Trophoblast cell (in vitro differentiated cells and primary cell): ENCODE results near the gene DNAH1.

Experiments used
- DNase-seq, 2 donors: peaks; one replicate each; pipeline ENCODE4 v3.0.0-alpha.2; 2016
- H2AFZ ChIP-seq: 2 replicates; pipeline ENCODE4 v1.6.1; 2013; ENCODE audit warnings: low read length, moderate library complexity, mild to moderate bottlenecking; ENCODE audit not compliant: insufficient read depth, poor library complexity
- H2AK5ac ChIP-seq: 2 replicates; pipeline ENCODE4 v1.6.1; 2013; ENCODE audit warnings: mild to moderate bottlenecking, low read length
- H2BK120ac ChIP-seq: 2 replicates; pipeline ENCODE4 v1.6.1; 2013; ENCODE audit warnings: low read length, mild to moderate bottlenecking, moderate library complexity; ENCODE audit not compliant: insufficient read depth, poor library complexity
- H2BK12ac ChIP-seq: 2 replicates; pipeline ENCODE4 v1.6.1; 2013; ENCODE audit warnings: mild to moderate bottlenecking, low read length, moderate library complexity
- H2BK5ac ChIP-seq: 2 replicates; pipeline ENCODE4 v1.6.1; 2013; ENCODE audit warnings: low read length, low read depth, moderate library complexity, mild to moderate bottlenecking; ENCODE audit not compliant: poor library complexity
- H3K14ac ChIP-seq: 2 replicates; pipeline ENCODE4 v1.6.1; 2013; ENCODE audit warnings: mild to moderate bottlenecking, low read length
- H3K18ac ChIP-seq: 2 replicates; pipeline ENCODE4 v1.6.1; 2013; ENCODE audit warnings: mild to moderate bottlenecking, low read length
- H3K23ac ChIP-seq: 2 replicates; pipeline ENCODE4 v1.6.1; 2013; ENCODE audit warnings: low read length
- H3K27ac ChIP-seq: 2 replicates; pipeline ENCODE4 v1.5.1; 2013; ENCODE audit warnings: low read depth, mild to moderate bottlenecking, inconsistent platforms, low read length, moderate library complexity
- H3K27me3 ChIP-seq: 2 replicates; pipeline ENCODE4 v1.6.1; 2013; ENCODE audit warnings: inconsistent platforms, mild to moderate bottlenecking, low read length, moderate library complexity; ENCODE audit not compliant: insufficient read depth
- H3K36me3 ChIP-seq, 2 experiments: 1 replicate in 1 of 2; 2 replicates in 1 of 2; pipeline ENCODE4 v1.6.1; 2013; ENCODE audit warnings: low read length in 2 of 2, mild to moderate bottlenecking in 2 of 2, moderate library complexity in 1 of 2; ENCODE audit not compliant: insufficient read depth in 2 of 2, control insufficient read depth in 1 of 2
- H3K4ac ChIP-seq: 2 replicates; pipeline ENCODE4 v1.6.1; 2013; ENCODE audit warnings: low read depth, mild to moderate bottlenecking, low read length, moderate library complexity
- H3K4me1 ChIP-seq, 2 experiments: 1 replicate in 1 of 2; 2 replicates in 1 of 2; pipeline ENCODE4 v1.6.1; 2013; ENCODE audit warnings: low read length in 2 of 2, mild to moderate bottlenecking in 2 of 2, moderate library complexity in 1 of 2; ENCODE audit not compliant: insufficient read depth in 2 of 2, control insufficient read depth in 1 of 2
- H3K4me2 ChIP-seq: 2 replicates; pipeline ENCODE4 v1.6.1; 2013; ENCODE audit warnings: inconsistent platforms, mild to moderate bottlenecking, low read length, moderate library complexity
- H3K4me3 ChIP-seq: 2 replicates; pipeline ENCODE4 v1.5.1; 2013; ENCODE audit warnings: mild to moderate bottlenecking, low read depth, low read length, inconsistent platforms
- H3K79me1 ChIP-seq: one replicate; pipeline ENCODE4 v1.6.1; 2013; ENCODE audit warnings: low read length
- H3K79me2 ChIP-seq: 2 replicates; pipeline ENCODE4 v1.6.1; 2013; ENCODE audit warnings: low read length, mild to moderate bottlenecking; ENCODE audit not compliant: control insufficient read depth, insufficient read depth, poor library complexity
- H3K9ac ChIP-seq: 2 replicates; pipeline ENCODE4 v1.6.1; 2013; ENCODE audit warnings: mild to moderate bottlenecking, low read length
- H3K9me3 ChIP-seq: 2 replicates; pipeline ENCODE4 v1.6.1; 2013; ENCODE audit warnings: low read depth, mild to moderate bottlenecking, control low read depth, inconsistent platforms, low read length; ENCODE audit not compliant: insufficient read depth
- H4K12ac ChIP-seq: 2 replicates; pipeline ENCODE4 v1.6.1; 2013; ENCODE audit warnings: low read depth, mild to moderate bottlenecking, low read length, moderate library complexity
- H4K8ac ChIP-seq: 2 replicates; pipeline ENCODE4 v1.6.1; 2013; ENCODE audit warnings: low read depth, mild to moderate bottlenecking, low read length, moderate library complexity
- H4K91ac ChIP-seq: one replicate; pipeline ENCODE4 v1.6.1; 2013; ENCODE audit warnings: low read depth, mild to moderate bottlenecking, low read length, moderate library complexity
- WGBS: extraction: QIAGEN DNeasy Blood & Tissue Kit; methylation state at CpG from one replicate; pipeline ENCODE4 v1.1.7; 2013; ENCODE audit warnings: missing lambda C conversion rate; ENCODE audit not compliant: insufficient read length, insufficient coverage; ENCODE audit errors: extremely low coverage; 5-methylcytosine and 5-hydroxymethylcytosine counted together

The DNAH1 gene

DNA sequence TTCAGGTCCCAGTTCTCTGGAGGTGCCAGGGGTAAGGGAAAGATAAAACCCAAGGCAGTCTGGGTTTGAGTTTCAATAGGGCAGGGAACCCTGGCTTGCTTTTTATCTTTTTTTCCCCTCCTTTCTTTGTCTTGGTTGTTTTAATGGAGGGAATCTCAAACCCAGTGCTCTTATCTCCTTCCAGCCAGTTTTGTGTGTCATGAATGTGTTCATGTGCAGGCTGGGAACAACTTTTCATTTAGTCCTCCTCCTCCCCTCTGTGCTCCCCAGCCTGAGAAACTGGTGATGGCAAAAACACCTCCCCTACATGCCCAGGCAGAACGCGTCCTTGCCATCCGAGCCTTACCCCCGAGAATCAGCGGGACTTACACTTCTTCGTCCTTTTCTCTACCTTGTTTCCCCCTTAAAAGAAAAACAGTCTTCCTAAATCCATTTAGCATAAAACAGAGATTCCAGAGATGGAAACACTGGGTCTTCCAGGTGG, 117.9 kb downstream of the DNAH1 start:
- Histone ChIP-seq H4K12ac (no peak overlapping the region), H3K36me3 (no peaks in the 10 kb centered on the region), H3K27ac (no peak overlapping the region), H3K14ac (no peak overlapping the region), H3K4ac (no peak overlapping the region), H3K9me3 (no peaks in the 10 kb centered on the region), H3K79me2 (no peaks in the 10 kb centered on the region), H3K79me1 (no peaks in the 10 kb centered on the region), H2AK5ac (no peak overlapping the region), H3K4me1 (peaks cover 0 to 2% of the 10 kb centered on the region in 2 experiments), H2BK120ac (no peak overlapping the region), H3K4me3 (no peak overlapping the region), H3K4me2 (no peak overlapping the region), H2BK12ac (no peak overlapping the region), H3K9ac (no peak overlapping the region), H3K23ac (no peak overlapping the region), H3K18ac (no peak overlapping the region), H3K27me3 (no peaks in the 10 kb centered on the region), H2BK5ac (no peak overlapping the region), H4K8ac (no peak overlapping the region), H4K91ac (no peak overlapping the region), H2AFZ (no peak overlapping the region)
- no peak for DNase-seq
- WGBS = no CpG with 5 or more reads among the region's 6 CpGs

DNA sequence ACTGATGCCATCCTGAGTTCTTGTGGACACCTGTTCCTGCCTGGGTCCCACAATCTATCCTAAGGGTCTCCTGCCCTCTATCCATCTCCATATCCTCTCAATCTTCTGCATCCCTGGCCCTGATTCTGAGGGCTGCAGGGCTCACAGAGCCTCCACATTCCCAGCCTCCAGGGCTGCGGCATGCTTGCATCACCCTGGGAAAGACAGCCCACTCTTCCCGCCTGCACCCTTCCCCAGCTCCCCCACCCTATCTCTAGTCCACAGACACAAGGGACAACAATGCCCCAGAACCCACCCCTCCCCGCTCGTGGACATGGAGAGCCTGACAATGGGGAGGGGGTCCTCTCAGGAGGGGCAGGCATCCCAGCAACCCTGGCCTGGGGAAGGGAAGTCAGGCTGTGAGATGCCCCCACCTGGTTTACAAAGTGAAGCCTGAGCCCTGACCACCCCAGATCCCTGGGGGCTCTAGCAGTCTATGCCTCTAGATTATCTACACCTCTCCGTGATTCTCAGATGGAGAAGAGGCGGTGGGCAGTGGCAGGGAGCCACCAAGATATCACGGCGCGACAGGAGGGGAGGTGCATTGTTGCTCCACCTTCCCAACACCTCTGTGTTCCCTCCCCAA, 118.5 kb downstream of the DNAH1 start:
- H2BK5ac ChIP-seq = no peak overlapping the region
- WGBS = no CpG with 5 or more reads among the region's 9 CpGs
- no peak overlapping the region for H3K27ac ChIP-seq
- H2AFZ ChIP-seq = no peak overlapping the region
- H3K14ac ChIP-seq = no peak overlapping the region
- no peak overlapping the region for H3K9ac ChIP-seq
- no peaks in the 10 kb centered on the region for H3K9me3 ChIP-seq
- peaks cover 0 to 2% of the 10 kb centered on the region in 2 experiments for H3K4me1 ChIP-seq
- no peak overlapping the region for H3K23ac ChIP-seq
- H3K79me1 ChIP-seq = no peaks in the 10 kb centered on the region
- H4K8ac ChIP-seq = no peak overlapping the region
- no peaks in the 10 kb centered on the region for H3K79me2 ChIP-seq
- no peak overlapping the region for H2AK5ac ChIP-seq
- H4K12ac ChIP-seq = no peak overlapping the region
- no peak overlapping the region for H4K91ac ChIP-seq
- no peak for DNase-seq
- H3K4me3 ChIP-seq = no peak overlapping the region
- no peaks in the 10 kb centered on the region for H3K36me3 ChIP-seq
- H3K27me3 ChIP-seq = no peaks in the 10 kb centered on the region
- no peak overlapping the region for H3K4ac ChIP-seq
- H3K18ac ChIP-seq = no peak overlapping the region
- H2BK120ac ChIP-seq = no peak overlapping the region
- no peak overlapping the region for H2BK12ac ChIP-seq
- no peak overlapping the region for H3K4me2 ChIP-seq

DNA sequence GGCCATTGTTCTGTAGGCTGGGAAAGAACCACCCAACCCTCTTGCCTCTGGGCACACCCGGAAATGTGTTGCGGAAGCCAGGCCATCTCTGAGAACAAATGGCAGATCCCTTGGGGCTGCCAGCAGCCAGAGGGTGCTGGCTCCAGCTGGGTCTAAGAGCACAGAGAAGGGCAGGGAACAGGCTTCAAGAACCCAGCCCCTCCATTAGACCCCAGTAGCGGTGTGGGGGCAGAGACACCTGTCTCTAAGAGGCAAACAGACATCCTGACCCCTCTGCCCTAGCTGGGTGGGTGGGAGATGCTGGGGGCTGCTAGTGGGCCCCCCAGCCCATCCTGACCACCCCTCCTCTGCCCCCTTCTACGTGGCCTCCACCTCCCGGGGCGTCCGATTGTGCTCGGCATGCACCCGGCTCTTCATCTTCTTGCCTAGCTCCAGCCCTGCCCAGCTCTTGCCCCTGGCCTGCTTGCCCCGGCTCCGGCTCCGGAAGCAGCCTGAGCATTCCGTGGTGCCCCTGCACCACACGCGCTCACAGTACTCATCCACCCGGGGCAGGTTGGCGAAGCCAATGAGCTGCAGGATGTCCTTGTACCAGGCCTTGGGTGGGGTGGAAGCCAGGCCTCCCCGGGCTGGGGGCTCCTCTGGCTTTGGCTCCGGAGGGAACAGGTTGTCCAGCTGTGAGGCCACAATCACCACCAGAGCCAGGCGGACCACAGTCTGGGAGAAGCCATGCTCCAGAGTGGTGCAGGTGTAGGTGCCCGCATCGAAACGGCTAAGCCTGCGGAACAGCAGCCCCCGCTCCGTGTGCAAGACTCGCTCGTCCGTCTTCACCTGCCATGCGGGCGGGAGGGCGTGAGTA, 119.4 kb downstream of the DNAH1 start:
- H2AFZ ChIP-seq = no peak overlapping the region
- H3K9ac ChIP-seq = no peak overlapping the region
- no peaks in the 10 kb centered on the region for H3K27me3 ChIP-seq
- no peak overlapping the region for H4K91ac ChIP-seq
- H3K18ac ChIP-seq = no peak overlapping the region
- no peak for DNase-seq
- no peaks in the 10 kb centered on the region for H3K9me3 ChIP-seq
- H2AK5ac ChIP-seq = no peak overlapping the region
- H3K4me2 ChIP-seq = no peak overlapping the region
- H3K4me1 ChIP-seq = no peaks in the 10 kb centered on the region
- H4K12ac ChIP-seq = no peak overlapping the region
- no peak overlapping the region for H2BK5ac ChIP-seq
- H3K4ac ChIP-seq = no peak overlapping the region
- H4K8ac ChIP-seq = no peak overlapping the region
- H3K79me1 ChIP-seq = no peaks in the 10 kb centered on the region
- H2BK120ac ChIP-seq = no peak overlapping the region
- no peaks in the 10 kb centered on the region for H3K36me3 ChIP-seq
- no CpG with 5 or more reads among the region's 32 CpGs for WGBS
- H3K23ac ChIP-seq = no peak overlapping the region
- H3K4me3 ChIP-seq = no peak overlapping the region
- H3K79me2 ChIP-seq = no peaks in the 10 kb centered on the region
- no peak overlapping the region for H3K27ac ChIP-seq
- no peak overlapping the region for H3K14ac ChIP-seq
- H2BK12ac ChIP-seq = no peak overlapping the region

DNA sequence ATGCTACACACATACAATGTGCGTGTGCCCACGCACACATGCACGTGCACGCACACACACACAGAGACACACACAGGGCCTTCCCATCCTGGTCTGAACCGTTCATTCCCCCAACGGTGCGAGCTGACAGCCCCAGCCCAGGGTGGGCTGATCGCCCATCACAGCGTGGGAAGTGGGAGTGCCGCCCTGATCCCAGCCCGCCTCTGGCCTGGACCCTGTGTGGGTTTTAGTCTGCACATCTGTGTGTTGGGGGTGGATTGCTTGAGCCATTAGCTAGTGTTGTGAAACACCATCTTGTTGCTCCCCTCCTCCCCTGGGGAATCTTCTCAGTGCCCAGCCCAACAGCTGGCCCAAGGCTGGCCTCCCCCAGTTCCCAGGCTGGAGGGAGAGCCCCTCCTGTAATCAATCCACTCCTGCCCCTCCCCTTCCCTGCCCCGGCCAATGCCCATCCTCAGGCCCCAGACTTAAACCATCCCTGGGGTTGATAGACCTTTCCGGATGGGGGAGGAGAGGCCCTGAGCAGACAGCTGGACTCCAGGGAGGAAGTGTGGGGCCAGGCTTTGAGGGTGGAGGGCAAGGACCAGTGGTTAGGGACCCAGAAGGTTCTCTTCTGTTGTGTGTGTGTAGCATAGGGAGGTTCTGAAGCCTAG, 120.5 kb downstream of the DNAH1 start:
- DNase-seq = no peak
- no peak overlapping the region for H2AK5ac ChIP-seq
- H3K79me2 ChIP-seq = no peaks in the 10 kb centered on the region
- H3K27me3 ChIP-seq = no peaks in the 10 kb centered on the region
- H3K18ac ChIP-seq = no peak overlapping the region
- no peak overlapping the region for H4K91ac ChIP-seq
- WGBS = no CpG with 5 or more reads among the region's 13 CpGs
- H2BK12ac ChIP-seq = no peak overlapping the region
- H3K27ac ChIP-seq = no peak overlapping the region
- no peak overlapping the region for H3K4me3 ChIP-seq
- no peak overlapping the region for H2BK5ac ChIP-seq
- no peak overlapping the region for H3K23ac ChIP-seq
- H3K9ac ChIP-seq = no peak overlapping the region
- H3K4me1 ChIP-seq = no peaks in the 10 kb centered on the region
- H3K79me1 ChIP-seq = no peaks in the 10 kb centered on the region
- H2AFZ ChIP-seq = no peak overlapping the region
- no peak overlapping the region for H3K4ac ChIP-seq
- no peak overlapping the region for H2BK120ac ChIP-seq
- no peak overlapping the region for H4K8ac ChIP-seq
- no peaks in the 10 kb centered on the region for H3K9me3 ChIP-seq
- H3K4me2 ChIP-seq = no peak overlapping the region
- H3K14ac ChIP-seq = no peak overlapping the region
- H3K36me3 ChIP-seq = no peaks in the 10 kb centered on the region
- H4K12ac ChIP-seq = no peak overlapping the region
